Naive thymus-derived CD4-positive, alpha-beta T cell (primary cell): ENCODE results near the gene OXLD1. TPM values are rescaled to one million over a fixed set of nuclear protein-coding genes. Genes with fewer than 3 reads are reported as not detected.

Source experiments
- ATAC-seq: fragments of 150-1000 bp; cut with Tn5 transposase; 2 replicates; pipeline ENCODE4 v1.10.0; 2021; ENCODE audit warnings: mild to moderate bottlenecking, moderate library complexity
- CTCF ChIA-PET: fragments of 350-600 bp; sonication (Branson Sonifier 250); formaldehyde crosslinking; loops from one replicate; lab custom pipeline; 2021; ENCODE audit warnings: antibody characterized with exemption; lab: Charles Lee
- POLR2A ChIA-PET: fragments of 350-600 bp; sonication (Branson Sonifier 250); formaldehyde crosslinking; loops from one replicate; lab custom pipeline; 2021; ENCODE audit warnings: antibody characterized with exemption, inconsistent platforms; lab: Charles Lee
- DNase-seq, 9 donors: peaks; one replicate each; pipeline versions ENCODE4 v3.0.0 to v3.0.0-alpha.2; 2020 to 2022; ENCODE audit warnings: mixed read lengths in 1 of 9
- H3K27ac ChIP-seq: one replicate; pipeline ENCODE4 v1.7.0; 2013; ENCODE audit warnings: mild to moderate bottlenecking, low read depth, low read length, moderate library complexity
- H3K27me3 ChIP-seq, 2 donors: one replicate each; pipeline ENCODE4 v1.7.0; 2013; ENCODE audit warnings: low read length in 2 of 2, mild to moderate bottlenecking in 2 of 2, moderate library complexity in 2 of 2; ENCODE audit not compliant: control insufficient read depth in 2 of 2, insufficient read depth in 2 of 2
- H3K36me3 ChIP-seq, 3 experiments: 1 replicate in 2 of 3; 2 replicates in 1 of 3; pipeline ENCODE4 v1.7.0; 2013; ENCODE audit warnings: low read length in 3 of 3, mild to moderate bottlenecking in 3 of 3, moderate library complexity in 1 of 3; ENCODE audit not compliant: insufficient read depth in 3 of 3, control insufficient read depth in 2 of 3
- H3K4me1 ChIP-seq, 2 donors: one replicate each; pipeline ENCODE4 v1.7.0; 2013; ENCODE audit warnings: low read length in 2 of 2, mild to moderate bottlenecking in 2 of 2, moderate library complexity in 1 of 2; ENCODE audit not compliant: control insufficient read depth in 2 of 2, insufficient read depth in 2 of 2
- H3K4me3 ChIP-seq: 2 replicates; pipeline ENCODE4 v1.7.0; 2013; ENCODE audit warnings: mild to moderate bottlenecking, low read length
- H3K9me3 ChIP-seq, 3 experiments: 1 replicate in 2 of 3; 2 replicates in 1 of 3; pipeline ENCODE4 v1.7.0; 2013; ENCODE audit warnings: low read length in 3 of 3; ENCODE audit not compliant: control insufficient read depth in 2 of 3
- H3K27ac Mint-ChIP-seq, 9 donors: one replicate each; pipeline ENCODE4 v1.8.0; 2020 to 2022; ENCODE audit warnings: mixed read lengths in 9 of 9, mild to moderate bottlenecking in 8 of 9, moderate library complexity in 5 of 9, inconsistent platforms in 2 of 9
- H3K27me3 Mint-ChIP-seq, 5 donors: one replicate each; pipeline ENCODE4 v1.8.0; 2021 to 2022; ENCODE audit warnings: mixed read lengths in 5 of 5, mild to moderate bottlenecking in 1 of 5
- H3K36me3 Mint-ChIP-seq, 5 donors: one replicate each; pipeline ENCODE4 v1.8.0; 2020 to 2022; ENCODE audit warnings: mixed read lengths in 5 of 5, mild to moderate bottlenecking in 3 of 5, inconsistent platforms in 1 of 5
- H3K4me1 Mint-ChIP-seq, 7 donors: one replicate each; pipeline ENCODE4 v1.8.0; 2020 to 2022; ENCODE audit warnings: mixed read lengths in 7 of 7, mild to moderate bottlenecking in 3 of 7, inconsistent platforms in 1 of 7
- H3K4me3 Mint-ChIP-seq, 10 donors: one replicate each; pipeline ENCODE4 v1.8.0; 2020 to 2022; ENCODE audit warnings: mild to moderate bottlenecking in 10 of 10, mixed read lengths in 10 of 10, moderate library complexity in 6 of 10, inconsistent platforms in 2 of 10
- H3K9me3 Mint-ChIP-seq, 11 donors: one replicate each; pipeline ENCODE4 v1.8.0; 2020 to 2022; ENCODE audit warnings: mixed read lengths in 11 of 11, mild to moderate bottlenecking in 4 of 11, inconsistent platforms in 1 of 11, moderate library complexity in 1 of 11
- intact Hi-C, 2 donors: fragments of 100-400 bp; cut with micrococcal nuclease; formaldehyde crosslinking; loops; one replicate each; pipeline ENCODE4 v1.15.1; 2023
- polyA plus RNA-seq, 2 donors: library from polyadenylated mRNA; unstranded; fragments of 300-500 nt; fragmentation: Illumina TruSeq; gene quantifications; one replicate each; pipeline ENCODE4 v1.2.3, GENCODE V29; 2021
- total RNA-seq, 6 experiments: library from RNA in 5 of 6; stranded (reverse) in 5 of 6; gene quantifications; 1 replicate in 5 of 6; 2 replicates in 1 of 6; pipeline ENCODE4 v1.2.3 and lab custom pipeline; 2021 to 2026

The OXLD1 gene
- total and polyA plus RNA-seq, 7 experiments from 2014 or later, result 35.9 to 123 (median 58.5) TPM

DNA sequence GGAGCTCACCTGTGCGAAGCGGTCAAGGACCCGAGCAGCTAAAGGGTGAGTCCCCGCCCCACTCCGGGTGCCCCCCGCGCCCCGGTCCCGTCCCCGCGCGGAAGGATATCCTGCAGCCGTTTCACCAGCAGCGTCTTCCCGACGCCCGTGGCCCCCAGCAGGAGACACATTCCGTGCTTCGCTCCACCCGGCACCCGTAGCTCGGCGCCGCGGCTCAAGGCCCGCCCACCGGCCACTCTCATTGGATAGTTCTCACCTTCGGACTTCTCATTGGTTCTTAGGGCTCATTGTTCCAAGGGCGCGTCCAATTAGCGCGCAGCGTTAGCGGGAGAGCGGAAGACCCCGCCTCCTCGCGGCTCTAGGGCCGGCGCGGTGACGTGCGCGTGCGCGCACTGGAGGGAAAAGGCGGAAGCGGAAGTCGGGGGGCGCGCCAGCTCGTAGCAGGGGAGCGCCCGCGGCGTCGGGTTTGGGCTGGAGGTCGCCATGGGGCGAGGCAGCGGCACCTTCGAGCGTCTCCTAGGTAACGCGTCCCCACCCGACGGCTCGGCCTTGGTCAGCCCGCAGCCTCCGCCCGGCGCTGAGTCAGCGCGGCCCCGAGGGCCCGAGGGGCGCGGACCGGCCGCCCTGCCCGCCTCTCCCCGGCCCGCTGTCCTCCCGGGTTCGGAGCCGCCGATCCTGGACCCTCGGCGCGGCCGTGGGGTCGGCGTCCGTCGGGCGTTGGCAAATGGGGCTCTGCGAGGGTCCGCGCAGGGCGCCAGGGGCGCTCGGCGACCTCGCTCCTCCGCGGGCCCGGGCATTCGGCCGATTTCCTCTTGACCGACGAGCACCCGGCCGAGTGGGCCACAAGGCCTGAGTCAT is 17.4 kb upstream of the OXLD1 start, which contains the start of the genes ARL16 and HGS:
TSS of gene ARL16 (minus strand) at position 214 of the 858 bp plus-strand sequence. CDS start at position 170, 44 bp downstream.
TSS of gene HGS (plus strand) at position 428 of the 858 bp plus-strand sequence. CDS start at position 484, 56 bp downstream.
- Histone ChIP-seq H3K27ac (peak within 1 kb of the TSS; percentile 84), H3K36me3 (peaks cover 6 to 40% (median 16%) of the 10 kb centered on the region in 3 experiments), H3K4me1 (peaks cover 22 to 24% of the 10 kb centered on the region in 2 donors), H3K27me3 (no peaks in the 10 kb centered on the region), H3K9me3 (no peaks in the 10 kb centered on the region), H3K4me3 (peak within 1 kb of the TSS; percentile 76)
- CTCF ChIA-PET, result interaction anchor here (0.5 kb wide), 1 partner anchor 29 kb away, joined by 3 read pairs; no protein-coding TSS in a partner anchor
- H3K4me1 Mint-ChIP-seq, result peaks cover 22 to 49% (median 40%) of the 10 kb centered on the region in 7 donors
- H3K27ac Mint-ChIP-seq, result peak within 1 kb of the TSS; percentile 83 to 97 (median 95)
- POLR2A ChIA-PET, result interaction anchor here (0.6 to 4.7 kb wide), 24 partner anchors 8 to 772 kb away, joined by 3 to 49 read pairs (median 4); partner anchors contain the start of genes ALYREF, CCDC137, CEP131 and DCXR
- peak; percentile 91 to 98 (median 97) for DNase-seq
- H3K4me3 Mint-ChIP-seq, result peak within 1 kb of the TSS; percentile 88 to 99 (median 96)
- H3K27me3 Mint-ChIP-seq, result peaks cover 0 to 3% (median 0%) of the 10 kb centered on the region in 5 donors
- intact Hi-C loops, result loop anchor here (1.0 to 10.0 kb wide), 12 partner anchors 17 to 413 kb away; partner anchors contain the start of genes ACTG1 (in 2 of the 2), CCDC137 (in 2 of the 2), MRPL12 (in 2 of the 2) and NPLOC4 (in 2 of the 2)
- peaks cover 0 to 4% (median 0%) of the 10 kb centered on the region in 11 donors for H3K9me3 Mint-ChIP-seq
- ATAC-seq, result peak; percentile 98
- peaks cover 4 to 16% (median 5%) of the 10 kb centered on the region in 5 donors for H3K36me3 Mint-ChIP-seq

DNA sequence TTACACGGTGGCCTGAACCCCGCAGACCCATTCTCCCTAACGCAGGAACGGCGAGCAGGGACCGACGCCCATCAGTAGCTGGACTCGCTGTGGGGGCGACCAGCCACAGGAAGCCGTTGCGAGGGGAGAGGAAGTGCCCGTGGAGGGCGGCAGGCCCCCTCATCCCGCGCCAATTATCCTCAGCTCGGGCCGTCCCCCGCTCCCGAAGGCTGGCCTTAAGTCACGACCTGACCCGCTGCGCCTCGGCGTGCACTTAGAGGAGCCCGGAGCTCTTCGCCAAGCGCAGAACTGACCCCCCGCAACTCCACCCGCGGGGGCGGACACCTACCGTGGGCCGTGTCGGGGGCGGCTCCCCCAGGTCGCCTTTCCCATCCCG is 16.8 kb upstream of the OXLD1 start:
- intact Hi-C loops, result loop anchor here (1.0 to 10.0 kb wide), 12 partner anchors 16 to 414 kb away; partner anchors contain the start of genes ACTG1 (in 2 of the 2), CCDC137 (in 2 of the 2), MRPL12 (in 2 of the 2) and NPLOC4 (in 2 of the 2)
- H3K4me1 ChIP-seq, result peaks cover 22 to 24% of the 10 kb centered on the region in 2 donors
- DNase-seq (no peak), ATAC-seq (no peak)
- CTCF ChIA-PET, result interaction anchor here (0.5 kb wide), 1 partner anchor 29 kb away, joined by 3 read pairs; no protein-coding TSS in a partner anchor
- Mint-ChIP-seq H3K4me3 (peak overlapping the region; percentile 88 to 99 (median 96)), H3K4me1 (peaks cover 22 to 49% (median 40%) of the 10 kb centered on the region in 7 donors), H3K9me3 (peaks cover 0 to 4% (median 0%) of the 10 kb centered on the region in 11 donors), H3K27me3 (peaks cover 0 to 3% (median 0%) of the 10 kb centered on the region in 5 donors), H3K27ac (peak overlapping the region; percentile 51 to 96 (median 79)), H3K36me3 (peaks cover 4 to 14% (median 5%) of the 10 kb centered on the region in 5 donors)
- no peaks in the 10 kb centered on the region for H3K9me3 ChIP-seq
- H3K36me3 ChIP-seq, result peaks cover 6 to 34% (median 11%) of the 10 kb centered on the region in 3 experiments
- POLR2A ChIA-PET, result interaction anchor here (0.8 to 4.7 kb wide), 19 partner anchors 13 to 460 kb away, joined by 3 to 49 read pairs (median 4); partner anchors contain the start of genes ALYREF, CCDC137, CEP131 and DCXR
- peak overlapping the region; percentile 76 for H3K4me3 ChIP-seq
- H3K27me3 ChIP-seq, result no peaks in the 10 kb centered on the region
- H3K27ac ChIP-seq, result peak overlapping the region; percentile 84

- H3K4me1 Mint-ChIP-seq, result peaks cover 22 to 50% (median 40%) of the 10 kb centered on the region in 7 donors
- intact Hi-C loops, result loop anchor here (1.0 to 10.0 kb wide), 12 partner anchors 16 to 415 kb away; partner anchors contain the start of genes ACTG1 (in 2 of the 2), CCDC137 (in 2 of the 2), MRPL12 (in 2 of the 2) and NPLOC4 (in 2 of the 2)
- ChIA-PET POLR2A (interaction anchor here (0.6 to 4.7 kb wide), 16 partner anchors 13 to 445 kb away, joined by 3 to 49 read pairs (median 4); partner anchors contain the start of genes ALYREF, CCDC137, MRPL12 and OXLD1), CTCF (interaction anchor here (0.5 kb wide), 1 partner anchor 28 kb away, joined by 3 read pairs; no protein-coding TSS in a partner anchor)
- peaks cover 4 to 14% (median 5%) of the 10 kb centered on the region in 5 donors for H3K36me3 Mint-ChIP-seq
- peak overlapping the region; percentile 84 for H3K27ac ChIP-seq
- ATAC-seq (no peak), DNase-seq (no peak)
- peak overlapping the region in 8 of 9 donors; percentile 51 to 93 (median 63) for H3K27ac Mint-ChIP-seq
- no peaks in the 10 kb centered on the region for H3K9me3 ChIP-seq
- peak overlapping the region; percentile 88 to 99 (median 96) for H3K4me3 Mint-ChIP-seq
- H3K27me3 ChIP-seq, result no peaks in the 10 kb centered on the region
- H3K27me3 Mint-ChIP-seq, result peaks cover 0 to 3% (median 0%) of the 10 kb centered on the region in 5 donors
- H3K9me3 Mint-ChIP-seq, result peaks cover 0 to 4% (median 0%) of the 10 kb centered on the region in 11 donors
- peaks cover 6 to 29% (median 11%) of the 10 kb centered on the region in 3 experiments for H3K36me3 ChIP-seq
- H3K4me1 ChIP-seq, result peaks cover 22 to 24% of the 10 kb centered on the region in 2 donors
- H3K4me3 ChIP-seq, result peak overlapping the region; percentile 76
These were observed 16.3 kb upstream of the OXLD1 start for GRCh38 chr17:81682565-81683207.

- Mint-ChIP-seq H3K9me3 (peaks cover 0 to 4% (median 0%) of the 10 kb centered on the region in 11 donors), H3K36me3 (peaks cover 4 to 10% (median 4%) of the 10 kb centered on the region in 5 donors), H3K4me1 (peaks cover 22 to 43% (median 33%) of the 10 kb centered on the region in 7 donors), H3K4me3 (peak overlapping the region in 6 of 10 donors; percentile 18 to 91 (median 54)), H3K27me3 (peaks cover 0 to 3% (median 0%) of the 10 kb centered on the region in 5 donors), H3K27ac (peak overlapping the region in 1 of 9 donors; percentile 9)
- H3K27me3 ChIP-seq, result no peaks in the 10 kb centered on the region
- H3K9me3 ChIP-seq, result no peaks in the 10 kb centered on the region
- no peak overlapping the region for H3K4me3 ChIP-seq
- intact Hi-C loops, result loop anchor here (2.0 to 10.0 kb wide), 6 partner anchors 15 to 416 kb away; partner anchors contain the start of genes ACTG1 (in 2 of the 2), CCDC137 (in 1 of the 2), DCXR (in 1 of the 2) and FAAP100 (in 1 of the 2)
- peaks cover 6 to 19% (median 7%) of the 10 kb centered on the region in 3 experiments for H3K36me3 ChIP-seq
- no peak overlapping the region for H3K27ac ChIP-seq
- DNase-seq (no peak), ATAC-seq (no peak)
- POLR2A ChIA-PET, result interaction anchor here (0.9 to 4.7 kb wide), 3 partner anchors 15 to 191 kb away, joined by 3 to 49 read pairs (median 26); partner anchors contain the start of genes CCDC137, MRPL12 and OXLD1
- peaks cover 22 to 24% of the 10 kb centered on the region in 2 donors for H3K4me1 ChIP-seq
- CTCF ChIA-PET, result no interaction called here
These were observed 15.3 kb upstream of the OXLD1 start for GRCh38 chr17:81681672-81682071.

DNA sequence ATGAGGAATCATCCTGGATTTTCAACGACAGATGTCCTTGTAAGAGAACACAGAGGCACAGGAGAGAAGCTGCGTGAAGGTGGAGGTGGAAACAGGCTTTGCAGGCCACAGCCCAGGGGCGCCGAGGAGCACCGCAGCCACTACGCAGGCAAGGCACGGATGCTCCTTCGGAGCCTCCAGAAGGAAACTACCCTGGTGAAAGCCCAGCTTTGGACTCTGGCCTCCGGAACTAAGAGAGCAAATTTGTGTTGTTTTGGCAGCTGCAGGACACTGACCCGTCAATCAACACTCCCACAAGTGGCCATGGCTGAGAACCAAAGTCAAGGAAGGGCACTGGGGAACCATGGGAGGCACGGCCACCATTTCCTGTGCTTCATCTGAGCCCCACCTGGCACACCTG is 13.7 kb upstream of the OXLD1 start:
- peaks cover 14% of the 10 kb centered on the region in 2 donors for H3K4me1 ChIP-seq
- peak overlapping the region in 1 of 9 donors; percentile 76 for H3K27ac Mint-ChIP-seq
- peaks cover 0 to 9% (median 0%) of the 10 kb centered on the region in 3 experiments for H3K36me3 ChIP-seq
- ATAC-seq (no peak), DNase-seq (no peak)
- no peaks in the 10 kb centered on the region for H3K9me3 ChIP-seq
- H3K36me3 Mint-ChIP-seq, result peaks cover 0 to 9% (median 4%) of the 10 kb centered on the region in 5 donors
- peak overlapping the region in 1 of 10 donors; percentile 23 for H3K4me3 Mint-ChIP-seq
- intact Hi-C loops, result loop anchor here (5.0 to 10.0 kb wide), 4 partner anchors 128 to 417 kb away; partner anchors contain the start of genes ACTG1 (in 2 of the 2), DCXR (in 1 of the 2), FAAP100 (in 1 of the 2) and FASN (in 1 of the 2)
- ChIA-PET CTCF (no interaction called here), POLR2A (no interaction called here)
- peaks cover 0 to 3% (median 0%) of the 10 kb centered on the region in 5 donors for H3K27me3 Mint-ChIP-seq
- H3K27ac ChIP-seq, result no peak overlapping the region
- no peak overlapping the region for H3K4me3 ChIP-seq
- H3K27me3 ChIP-seq, result no peaks in the 10 kb centered on the region
- H3K4me1 Mint-ChIP-seq, result peaks cover 10 to 34% (median 28%) of the 10 kb centered on the region in 7 donors
- peaks cover 0 to 4% (median 0%) of the 10 kb centered on the region in 11 donors for H3K9me3 Mint-ChIP-seq
